Activated CD8-positive, alpha-beta memory T cell treated with anti-CD3 and anti-CD28 coated beads, Interleukin-2, amount 50 U/mL, for 48 hours (primary cell): Measurements from ENCODE around the gene CBR3.
"Not testable (repeated sequence)": the region's sequence is repeated elsewhere in the genome, so short reads cannot be mapped to it uniquely, and the experiment has no call there.

ENCODE experiments used
- DNase-seq: peaks from one replicate; pipeline ENCODE4 v3.0.0-alpha.2; 2020

CBR3 gene

DNA sequence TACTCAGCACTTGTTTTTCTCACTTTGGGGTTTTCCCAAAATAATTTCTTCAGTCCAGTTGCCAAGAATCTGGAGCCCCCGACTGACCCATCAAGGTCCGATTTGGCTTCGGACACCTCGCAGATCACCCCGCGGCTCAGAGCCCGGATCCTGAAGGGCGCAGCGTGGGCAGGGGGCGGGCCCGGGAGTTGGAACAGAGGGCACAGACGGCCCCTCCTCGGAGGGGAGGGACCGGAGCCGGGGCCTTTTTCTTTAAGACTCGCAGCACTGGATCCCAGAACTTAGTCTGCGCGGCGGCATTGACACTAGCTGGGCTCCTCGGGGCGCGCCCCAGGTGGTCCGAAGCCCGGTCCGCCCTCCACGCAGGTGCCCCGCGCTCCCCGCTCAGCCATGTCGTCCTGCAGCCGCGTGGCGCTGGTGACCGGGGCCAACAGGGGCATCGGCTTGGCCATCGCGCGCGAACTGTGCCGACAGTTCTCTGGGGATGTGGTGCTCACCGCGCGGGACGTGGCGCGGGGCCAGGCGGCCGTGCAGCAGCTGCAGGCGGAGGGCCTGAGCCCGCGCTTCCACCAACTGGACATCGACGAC, at the start of gene CBR3:
CBR3 (plus strand) TSS at position 277 of the 588 bp plus-strand sequence; CDS start at position 391, 114 bp downstream.
- DNase-seq: no peak

DNA sequence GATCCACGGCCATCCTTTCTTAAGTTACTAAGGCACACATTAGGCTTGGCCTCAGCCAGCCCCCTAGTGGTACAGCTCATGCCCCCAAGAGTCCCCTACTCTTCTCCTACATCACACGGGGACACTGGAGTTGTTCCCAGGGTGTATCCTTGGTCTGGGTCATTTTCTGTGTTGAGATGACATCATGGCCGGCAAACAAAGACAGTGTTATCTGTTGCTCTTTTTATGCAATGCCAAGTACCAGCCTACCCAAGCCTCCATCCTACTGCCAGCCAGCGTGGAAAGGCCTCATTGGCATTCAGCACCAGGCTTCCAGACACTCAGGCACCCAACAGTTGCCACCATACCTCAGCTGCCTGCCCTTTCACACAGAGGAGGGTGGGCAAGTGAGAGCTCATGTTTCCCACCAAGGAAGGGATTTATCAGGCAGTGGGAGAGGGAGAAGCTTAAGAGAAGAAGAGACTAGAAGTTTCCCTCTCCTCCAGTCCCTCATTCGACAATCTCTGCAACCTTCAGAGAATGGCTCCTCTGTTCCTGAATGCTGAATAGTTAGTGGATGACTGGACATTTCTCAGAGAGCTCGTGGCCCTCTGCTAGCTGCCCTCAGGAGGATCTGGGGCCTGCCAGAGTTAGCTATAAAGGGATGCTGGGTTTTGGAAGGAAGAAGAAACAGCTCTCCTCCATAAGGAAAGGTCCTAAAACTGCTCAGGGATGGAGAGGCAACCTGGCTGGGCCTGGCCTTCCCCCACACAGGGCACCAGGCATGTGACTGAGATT, 47.3 kb upstream of the CBR3 start:
- no peak for DNase-seq

DNA sequence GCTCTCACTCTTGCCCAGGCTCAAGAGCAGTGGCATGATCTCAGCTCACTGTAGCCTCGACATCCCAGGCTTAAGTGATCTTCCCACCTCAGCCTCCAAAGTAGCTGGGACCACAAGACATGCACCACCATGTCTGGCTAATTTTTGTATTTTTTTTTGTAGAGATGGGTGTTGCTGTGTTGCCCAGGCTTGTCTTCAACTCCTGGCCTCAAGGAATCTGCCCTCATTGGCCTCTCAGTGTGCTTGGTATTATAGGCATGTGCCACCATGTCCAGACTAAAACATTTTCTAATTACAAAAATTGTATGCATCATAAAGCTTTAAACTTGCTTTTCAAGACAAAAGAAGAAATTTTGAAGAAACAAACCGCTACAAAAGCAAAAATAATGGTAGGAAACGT, 44.9 kb upstream of the CBR3 start:
- no peak for DNase-seq

DNA sequence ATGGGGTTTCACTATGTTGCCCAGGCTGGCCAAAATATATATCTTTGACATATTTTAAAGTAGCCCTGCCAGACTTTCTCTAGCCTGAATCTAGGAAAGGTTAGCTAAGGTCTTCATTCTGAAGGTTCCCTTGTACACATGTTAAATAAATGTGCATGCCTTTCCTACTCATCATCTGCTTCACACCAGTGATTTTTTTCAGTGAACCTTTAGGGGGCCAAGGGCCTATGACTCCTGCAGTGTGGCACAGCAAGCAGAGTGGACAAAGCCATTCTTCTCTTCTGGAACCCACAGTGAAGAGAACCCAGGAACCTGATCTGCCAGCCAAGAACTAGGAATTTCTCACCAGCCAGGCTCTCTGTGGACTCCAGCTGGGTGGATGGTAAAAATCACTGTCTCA, 42.2 kb upstream of the CBR3 start:
- DNase-seq: no peak

DNA sequence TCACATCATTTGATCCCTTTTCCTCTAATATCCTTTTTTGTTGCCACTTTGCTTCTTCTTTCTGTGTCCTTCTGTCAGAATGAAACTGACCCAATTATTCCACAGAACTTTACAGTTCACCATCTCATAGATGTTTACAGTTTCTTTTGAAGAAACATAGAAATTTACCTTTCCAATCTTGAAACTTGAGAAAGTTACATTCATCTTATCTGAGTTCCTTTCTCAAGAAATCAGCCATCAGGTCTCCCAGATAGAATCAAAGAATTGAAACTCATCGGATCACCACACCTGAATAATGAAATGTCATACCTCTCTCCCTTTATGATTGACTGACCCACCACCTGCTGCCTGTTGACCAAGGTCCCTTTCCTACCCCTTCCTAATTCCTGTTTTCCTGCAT, 41.4 kb upstream of the CBR3 start:
- DNase-seq: no peak

DNA sequence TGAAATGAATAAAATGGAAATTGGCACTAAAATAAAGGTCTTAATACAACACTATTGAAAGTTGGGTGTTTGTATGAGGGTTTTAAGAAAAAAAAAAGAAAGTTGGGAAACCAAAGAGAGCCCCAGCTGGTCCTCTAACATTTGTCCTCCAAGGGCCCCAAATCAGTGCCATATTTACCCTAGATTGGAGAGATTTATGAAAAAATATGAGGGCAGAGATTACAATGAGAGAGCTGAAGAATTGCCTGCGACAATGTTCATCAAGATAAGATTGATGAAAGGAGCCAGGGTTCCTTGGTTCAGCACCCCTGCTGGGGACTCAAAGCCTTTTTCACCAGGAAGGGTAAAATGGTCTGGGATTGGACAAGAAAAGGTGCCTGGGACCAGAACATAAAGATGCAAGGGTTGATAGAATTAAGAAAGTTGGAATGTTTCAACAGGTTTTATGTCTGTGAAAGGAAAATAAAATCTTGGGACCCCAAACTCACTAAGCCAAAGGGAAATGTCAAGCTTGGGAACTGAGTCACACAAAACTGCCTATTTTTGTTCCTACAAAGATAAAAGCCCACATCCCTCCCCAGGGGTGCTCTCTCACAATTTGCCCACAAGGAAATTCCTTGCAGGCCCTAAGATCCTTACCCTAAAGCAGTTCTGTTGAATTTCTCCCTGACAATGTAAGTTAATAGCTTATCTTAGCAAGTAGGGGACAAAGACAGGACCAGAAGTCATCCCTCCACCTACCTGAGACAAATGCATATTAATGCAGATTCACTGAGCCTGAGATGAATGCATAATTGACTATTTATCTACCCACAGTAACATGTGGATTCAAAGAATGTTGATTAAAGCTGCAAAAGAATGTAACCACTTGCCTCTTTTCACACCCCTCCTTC, 38.2 kb upstream of the CBR3 start:
- DNase-seq: no peak

DNA sequence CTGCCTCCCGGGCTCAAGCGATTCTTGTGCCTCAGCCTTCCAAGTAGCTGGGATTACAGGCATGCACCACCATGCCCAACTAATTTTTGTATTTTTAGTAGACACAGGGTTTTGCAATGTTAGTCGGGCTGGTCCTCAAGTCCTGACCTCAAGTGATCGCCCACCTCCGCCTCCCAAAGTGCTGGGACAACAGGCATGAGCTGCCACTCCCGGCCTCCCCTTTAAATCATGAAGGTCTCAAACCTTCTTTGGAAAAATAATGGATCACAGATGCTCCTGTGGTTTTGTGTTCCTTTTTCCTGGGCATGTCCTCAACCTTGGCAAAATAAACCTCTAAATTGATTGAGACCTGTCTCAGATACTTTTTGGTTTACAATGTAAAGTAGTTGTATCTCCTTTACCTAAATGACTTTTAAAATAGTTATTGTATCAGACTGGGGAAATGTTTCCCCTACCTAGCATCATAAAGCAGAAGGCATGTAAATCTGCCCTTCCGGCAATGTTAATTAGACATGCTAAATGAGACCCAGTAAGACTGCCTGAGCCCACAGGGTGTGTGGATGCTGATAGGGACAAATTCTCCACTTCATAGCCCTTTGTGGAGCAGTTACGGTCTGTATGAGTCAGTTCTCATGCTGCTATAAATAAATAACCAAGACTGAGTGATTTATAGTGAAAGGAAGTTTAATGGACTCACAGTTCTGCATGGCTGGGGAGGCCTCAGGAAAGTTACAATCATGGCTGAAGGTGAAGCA, 37.3 kb upstream of the CBR3 start:
- DNase-seq: no peak

- no peak for DNase-seq
Measured at GRCh38 chr21:36098182-36098532, 36.7 kb upstream of the CBR3 start.

DNA sequence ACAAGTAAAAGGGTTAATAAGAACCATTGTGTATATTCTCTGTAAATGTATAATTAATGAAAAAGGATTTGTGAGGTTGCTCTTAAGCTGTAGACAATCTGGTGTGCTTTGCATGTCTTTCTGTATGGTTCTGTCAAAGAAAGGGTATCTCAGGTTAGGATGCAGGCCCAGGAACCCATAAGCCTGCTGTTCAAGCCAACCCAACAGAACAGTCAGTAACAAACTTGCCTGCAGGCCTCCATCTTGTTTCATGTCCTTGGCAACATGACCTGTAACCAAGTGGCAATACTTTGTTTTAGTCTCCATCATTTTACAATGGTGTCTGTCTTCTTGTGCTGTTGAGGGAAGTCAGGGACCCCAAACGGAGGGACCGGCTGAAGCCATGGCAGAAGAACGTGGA, 35.9 kb upstream of the CBR3 start:
- DNase-seq: no peak

GRCh38 chr21:36099695-36100211, 35.1 kb upstream of the CBR3 start:
- not testable (repeated sequence) for DNase-seq

DNA sequence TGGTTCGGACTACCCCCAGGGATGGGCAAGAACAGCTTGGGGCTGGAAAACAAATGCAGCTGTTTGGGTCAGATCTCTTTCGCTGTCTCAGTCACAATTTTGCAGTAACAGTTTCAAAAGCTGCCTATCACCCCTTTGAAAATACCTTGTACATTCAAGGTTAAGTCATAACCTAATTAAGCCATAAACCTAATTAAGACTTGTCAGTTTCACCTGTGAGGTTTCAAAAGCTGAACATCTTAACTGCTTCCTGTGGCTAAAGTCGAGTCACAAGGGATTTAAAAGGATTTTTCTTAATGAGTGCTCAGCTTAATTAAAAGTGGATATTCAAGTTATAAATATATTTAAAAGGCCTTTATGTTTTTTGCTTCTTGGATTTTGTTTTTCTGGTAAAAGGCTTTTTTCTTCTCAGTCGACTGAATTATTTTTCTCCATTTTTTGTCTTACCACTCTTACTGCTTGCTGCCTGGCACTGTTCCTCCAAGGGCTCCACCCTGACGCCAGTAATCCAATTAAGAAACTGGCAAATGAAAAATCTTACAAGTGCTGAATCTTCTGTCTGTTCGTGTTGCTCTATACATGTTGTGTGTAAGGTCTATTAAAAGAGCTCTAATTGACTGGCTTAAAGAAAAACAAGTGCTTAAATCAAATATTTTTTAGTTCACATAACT, 33.8 kb upstream of the CBR3 start:
- DNase-seq: no peak

GRCh38 chr21:36103434-36103833, 31.4 kb upstream of the CBR3 start:
- no peak for DNase-seq

GRCh38 chr21:36104317-36105300, 30.3 kb upstream of the CBR3 start:
- DNase-seq: peak; percentile 83

DNA sequence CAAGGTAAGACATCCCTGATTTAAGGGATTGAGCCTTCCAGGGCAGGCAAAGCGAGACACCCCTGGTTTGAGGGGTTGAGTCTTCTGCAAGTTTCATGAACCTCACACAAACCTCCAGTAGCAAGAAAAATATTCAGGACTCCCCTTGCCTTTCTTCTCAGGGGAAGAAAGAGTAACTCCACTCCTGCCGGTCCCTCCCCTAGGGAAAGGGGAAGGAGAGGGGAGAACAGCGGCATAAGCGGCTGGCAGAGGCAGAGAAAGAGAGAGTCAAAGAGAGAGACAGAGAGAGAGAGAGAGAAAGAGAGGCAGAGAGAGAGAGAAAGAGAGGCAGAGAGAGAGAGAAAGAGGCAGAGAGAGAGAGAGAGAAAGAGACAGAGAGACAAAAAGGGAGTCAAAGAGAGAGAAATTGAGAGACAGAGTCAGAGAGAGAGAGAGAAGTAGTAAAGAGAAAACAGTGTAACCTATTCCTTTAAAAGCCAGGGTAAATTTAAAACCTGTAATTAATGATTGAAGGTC, 29.5 kb upstream of the CBR3 start:
- no peak for DNase-seq

DNA sequence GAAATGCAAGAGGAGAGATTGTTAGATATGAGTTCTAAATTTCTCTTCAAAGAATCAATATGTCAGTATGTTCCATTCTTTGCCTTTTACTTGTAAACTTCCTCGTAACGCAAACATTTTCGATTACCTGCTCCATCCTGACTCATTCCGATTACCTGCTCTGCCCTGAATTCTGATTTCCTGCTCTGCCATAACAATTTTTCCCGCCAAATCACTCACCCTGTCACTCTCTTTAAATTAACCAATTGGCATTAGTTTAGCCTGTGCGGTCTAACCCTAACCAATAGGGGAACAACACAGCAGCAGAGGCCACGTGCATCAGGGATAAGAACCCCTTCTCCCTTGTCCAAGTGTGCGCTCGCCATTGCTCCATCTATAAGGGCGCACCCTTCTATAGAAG, 25.0 kb upstream of the CBR3 start:
- no peak for DNase-seq

GRCh38 chr21:36111238-36111637, 23.6 kb upstream of the CBR3 start:
- no peak for DNase-seq

GRCh38 chr21:36113647-36114428, 21.0 kb upstream of the CBR3 start:
- DNase-seq: peak; percentile 74

GRCh38 chr21:36115138-36115730, 19.6 kb upstream of the CBR3 start:
- no peak for DNase-seq

- no peak for DNase-seq
Measured at GRCh38 chr21:36117286-36117741, 17.6 kb upstream of the CBR3 start.
